A673 (cell line): ENCODE measurements around the gene RNF175.

Experiments
- EZH2 ChIP-seq: fragments of 200-600 bp; sonication (generic); IDR thresholded peaks from 2 replicates; pipeline ENCODE4 v1.6.1; 2017; ENCODE audit warnings: borderline replicate concordance, low read depth, mild to moderate bottlenecking, mixed read lengths, antibody characterized with exemption, low read length; ENCODE audit not compliant: poor library complexity, severe bottlenecking
- TF ChIP-seq, protein P1 (sequence below): fragments of 300-800, 200-600 bp; sonication (generic); conservative IDR thresholded peaks from 2 replicates; pipeline ENCODE4 v1.5.1; 2017; ENCODE audit warnings: low read depth, mild to moderate bottlenecking, antibody characterized with exemption, low read length, moderate library complexity, mixed read lengths

DNA sequence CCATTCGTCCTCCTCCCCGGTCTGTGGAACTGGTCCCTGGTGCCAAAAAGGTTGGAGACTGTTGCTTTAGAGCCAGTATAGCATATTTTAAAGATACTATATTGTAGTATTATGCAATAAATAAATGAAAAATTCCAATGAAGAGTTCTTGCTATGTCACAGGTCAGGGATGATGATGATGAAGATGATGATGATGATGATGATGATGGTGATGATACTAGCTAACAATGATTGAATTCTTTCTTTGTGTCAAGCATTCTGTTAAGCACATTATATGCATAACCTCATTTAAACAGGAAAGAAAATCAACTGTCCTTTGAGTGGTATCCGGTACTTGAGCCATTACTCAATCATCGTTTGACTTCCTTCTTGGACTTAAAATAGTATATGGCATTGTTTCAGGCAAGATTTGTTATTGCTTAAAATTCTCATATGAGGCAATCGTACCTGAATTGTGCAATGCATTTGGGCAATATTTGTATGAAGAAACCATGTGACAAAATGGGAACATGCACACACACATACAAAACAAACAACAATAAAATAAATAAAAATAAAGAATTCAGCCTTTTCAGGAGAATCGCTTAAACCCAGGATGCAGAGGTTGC is 98.5 kb downstream of the RNF175 start:
- TF ChIP-seq, protein P1, sequence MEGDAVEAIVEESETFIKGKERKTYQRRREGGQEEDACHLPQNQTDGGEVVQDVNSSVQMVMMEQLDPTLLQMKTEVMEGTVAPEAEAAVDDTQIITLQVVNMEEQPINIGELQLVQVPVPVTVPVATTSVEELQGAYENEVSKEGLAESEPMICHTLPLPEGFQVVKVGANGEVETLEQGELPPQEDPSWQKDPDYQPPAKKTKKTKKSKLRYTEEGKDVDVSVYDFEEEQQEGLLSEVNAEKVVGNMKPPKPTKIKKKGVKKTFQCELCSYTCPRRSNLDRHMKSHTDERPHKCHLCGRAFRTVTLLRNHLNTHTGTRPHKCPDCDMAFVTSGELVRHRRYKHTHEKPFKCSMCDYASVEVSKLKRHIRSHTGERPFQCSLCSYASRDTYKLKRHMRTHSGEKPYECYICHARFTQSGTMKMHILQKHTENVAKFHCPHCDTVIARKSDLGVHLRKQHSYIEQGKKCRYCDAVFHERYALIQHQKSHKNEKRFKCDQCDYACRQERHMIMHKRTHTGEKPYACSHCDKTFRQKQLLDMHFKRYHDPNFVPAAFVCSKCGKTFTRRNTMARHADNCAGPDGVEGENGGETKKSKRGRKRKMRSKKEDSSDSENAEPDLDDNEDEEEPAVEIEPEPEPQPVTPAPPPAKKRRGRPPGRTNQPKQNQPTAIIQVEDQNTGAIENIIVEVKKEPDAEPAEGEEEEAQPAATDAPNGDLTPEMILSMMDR = no peak
- no peak for TF ChIP-seq EZH2
